GM18870 (cell line): Measurements from ENCODE around the gene CBARP.

ENCODE experiments used
- ATAC-seq: cut with Tn5 transposase; IDR thresholded peaks from one replicate; pipeline ENCODE4 v1.9.1; 2021; ENCODE audit warnings: moderate library complexity; ENCODE audit not compliant: unreplicated experiment

CBARP gene

DNA sequence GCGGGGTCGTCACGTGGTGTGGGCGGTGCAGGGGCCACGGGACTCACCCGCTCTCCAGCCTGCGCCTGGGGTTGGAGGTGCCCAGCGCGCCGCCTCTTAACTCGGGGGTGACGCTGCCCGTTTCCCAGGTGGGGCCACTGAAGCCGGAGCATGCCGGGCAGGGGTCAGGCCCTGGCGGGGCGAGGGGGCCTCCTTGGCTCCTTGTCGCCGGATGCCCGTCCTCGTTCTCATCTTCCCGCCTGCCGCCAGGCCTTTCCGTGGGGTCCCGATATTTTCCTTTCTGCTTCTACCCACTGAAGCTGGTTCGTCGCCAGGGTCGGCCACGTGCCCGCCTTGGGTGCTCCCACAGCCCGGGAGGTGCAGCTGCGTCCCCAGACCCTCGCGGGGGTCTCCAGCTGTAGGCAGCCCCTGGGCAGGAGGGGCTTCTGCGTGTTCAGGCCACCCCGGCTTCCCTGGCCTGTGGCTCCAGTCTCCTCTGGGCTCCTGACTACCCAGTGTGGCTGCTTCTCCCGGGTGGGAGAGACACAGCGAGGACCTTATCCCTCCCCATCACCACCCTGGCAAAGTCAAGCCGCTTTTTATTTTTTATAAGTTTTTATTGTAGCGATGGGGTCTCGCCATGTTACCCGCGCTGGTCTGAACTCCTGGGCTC, 38.3 kb upstream of the CBARP start:
- no peak for ATAC-seq

DNA sequence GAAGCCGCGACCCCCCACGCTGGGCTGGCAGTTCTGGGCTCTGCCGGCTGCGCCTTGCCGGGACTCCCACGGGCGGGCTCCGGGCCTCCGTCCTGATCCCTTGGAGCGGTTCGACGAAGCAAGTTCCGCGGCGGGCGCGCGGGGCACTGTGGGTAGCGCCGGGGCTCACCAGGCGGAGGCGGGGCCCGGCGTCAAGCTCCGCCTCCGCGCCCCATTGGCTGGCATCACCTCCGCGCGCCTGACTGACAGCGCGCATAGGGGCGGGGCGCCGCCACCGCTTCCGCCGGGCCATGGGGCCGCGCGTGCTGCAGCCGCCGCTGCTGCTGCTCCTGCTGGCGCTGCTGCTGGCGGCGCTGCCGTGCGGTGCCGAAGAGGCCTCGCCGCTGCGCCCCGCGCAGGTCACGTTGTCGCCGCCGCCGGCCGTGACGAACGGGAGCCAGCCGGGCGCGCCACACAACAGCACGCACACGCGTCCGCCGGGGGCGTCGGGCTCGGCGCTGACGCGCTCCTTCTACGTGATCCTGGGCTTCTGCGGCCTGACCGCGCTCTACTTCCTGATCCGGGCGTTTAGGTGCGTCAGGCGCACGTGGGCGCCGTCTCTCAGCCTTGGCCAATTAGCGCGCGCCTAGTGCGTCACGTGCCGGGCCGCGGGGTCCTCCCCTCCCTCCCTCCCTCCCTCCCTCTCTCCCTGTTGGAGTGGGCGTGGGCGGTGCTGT, 37.6 kb upstream of the CBARP start, which contains the start of gene FAM174C:
Gene FAM174C (plus strand): TSS at position 271 of the 716 bp plus-strand sequence. CDS start 20 bp downstream, at position 291.
- ATAC-seq: peak; percentile 60

DNA sequence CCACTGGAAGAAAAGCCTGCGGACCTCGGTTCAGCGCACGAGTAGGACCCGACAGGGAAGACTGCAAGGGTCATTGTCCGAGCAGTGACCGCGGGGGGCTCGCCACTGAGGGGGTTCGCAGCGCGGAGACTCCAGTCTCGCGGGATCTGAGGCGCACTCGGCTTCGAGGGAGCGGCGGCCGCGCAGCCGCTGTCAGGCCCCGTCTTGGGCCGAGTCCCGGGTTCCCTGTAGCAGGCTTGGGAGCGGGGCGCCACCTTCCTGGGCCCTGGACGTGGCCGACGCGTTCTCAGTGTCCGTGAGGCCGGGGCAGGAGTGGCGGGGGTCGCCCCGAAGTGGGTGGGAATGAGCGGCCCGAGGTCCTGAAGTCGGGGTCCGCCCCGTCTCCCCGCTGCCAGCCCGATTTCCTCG, 37.1 kb upstream of the CBARP start:
- peak; percentile 1 for ATAC-seq

- ATAC-seq: no peak
Measured at GRCh38 chr19:1274081-1274851, 36.5 kb upstream of the CBARP start.

DNA sequence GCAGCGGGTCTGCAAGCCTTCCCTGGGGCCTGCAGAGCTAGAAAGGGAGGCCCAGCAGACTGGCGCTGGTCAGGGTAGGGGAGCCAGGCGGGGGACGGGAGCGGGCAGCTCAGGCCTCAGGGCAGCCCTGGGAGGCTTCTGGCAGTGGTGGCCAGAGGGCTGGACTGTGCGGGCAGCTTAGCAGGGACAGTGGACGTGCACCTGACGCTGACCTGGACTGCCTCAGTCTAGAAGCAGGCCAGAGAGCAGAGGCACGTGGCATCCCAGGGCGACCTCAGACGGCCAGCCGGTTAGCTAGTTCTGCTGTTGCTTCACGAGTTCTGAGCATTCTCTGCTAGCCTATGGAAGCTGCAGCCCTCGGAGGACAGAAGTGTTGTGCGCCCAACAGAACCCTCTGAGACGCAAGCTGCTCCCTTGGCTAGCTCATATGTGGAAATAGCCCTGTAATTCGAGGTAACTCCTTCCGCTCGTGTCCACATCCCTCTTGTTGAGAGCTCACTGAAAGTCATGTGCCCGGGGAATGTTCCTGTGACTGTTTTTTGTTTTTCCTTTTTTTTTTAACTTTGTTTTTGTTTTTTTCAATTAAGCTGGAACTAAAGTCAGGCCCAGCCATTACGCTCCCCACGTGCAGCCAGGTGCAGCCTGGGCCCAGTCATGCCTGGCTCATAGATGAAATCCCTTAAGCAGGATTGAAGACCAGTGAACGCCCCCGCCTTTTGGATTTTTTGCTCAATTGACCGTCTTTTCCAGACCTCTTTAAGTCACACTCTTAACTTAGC, 35.6 kb upstream of the CBARP start:
- ATAC-seq: no peak

GRCh38 chr19:1272423-1273262, 34.8 kb upstream of the CBARP start:
- ATAC-seq: no peak

GRCh38 chr19:1271528-1272422, 34.0 kb upstream of the CBARP start:
- no peak for ATAC-seq

DNA sequence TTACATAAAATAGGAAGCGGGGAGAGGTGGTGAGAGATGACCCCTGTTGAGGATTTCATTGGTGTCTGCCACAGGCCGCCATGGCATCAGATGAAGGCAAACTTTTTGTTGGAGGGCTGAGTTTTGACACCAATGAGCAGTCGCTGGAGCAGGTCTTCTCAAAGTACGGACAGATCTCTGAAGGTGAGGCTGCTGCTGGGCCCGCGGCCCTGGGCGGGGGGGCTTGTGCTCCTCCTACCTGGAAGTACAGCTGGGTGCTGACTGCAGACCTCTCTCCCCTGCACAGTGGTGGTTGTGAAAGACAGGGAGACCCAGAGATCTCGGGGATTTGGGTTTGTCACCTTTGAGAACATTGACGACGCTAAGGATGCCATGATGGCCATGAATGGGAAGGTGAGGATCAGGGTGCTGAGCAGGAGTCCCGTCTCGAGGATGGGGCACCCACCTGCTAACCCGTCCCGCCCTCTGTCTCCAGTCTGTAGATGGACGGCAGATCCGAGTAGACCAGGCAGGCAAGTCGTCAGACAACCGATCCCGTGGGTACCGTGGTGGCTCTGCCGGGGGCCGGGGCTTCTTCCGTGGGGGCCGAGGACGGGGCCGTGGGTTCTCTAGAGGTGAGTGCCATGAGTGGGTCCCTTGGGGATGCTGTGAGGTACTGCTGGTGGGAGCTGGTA, 33.2 kb upstream of the CBARP start:
- no peak for ATAC-seq

DNA sequence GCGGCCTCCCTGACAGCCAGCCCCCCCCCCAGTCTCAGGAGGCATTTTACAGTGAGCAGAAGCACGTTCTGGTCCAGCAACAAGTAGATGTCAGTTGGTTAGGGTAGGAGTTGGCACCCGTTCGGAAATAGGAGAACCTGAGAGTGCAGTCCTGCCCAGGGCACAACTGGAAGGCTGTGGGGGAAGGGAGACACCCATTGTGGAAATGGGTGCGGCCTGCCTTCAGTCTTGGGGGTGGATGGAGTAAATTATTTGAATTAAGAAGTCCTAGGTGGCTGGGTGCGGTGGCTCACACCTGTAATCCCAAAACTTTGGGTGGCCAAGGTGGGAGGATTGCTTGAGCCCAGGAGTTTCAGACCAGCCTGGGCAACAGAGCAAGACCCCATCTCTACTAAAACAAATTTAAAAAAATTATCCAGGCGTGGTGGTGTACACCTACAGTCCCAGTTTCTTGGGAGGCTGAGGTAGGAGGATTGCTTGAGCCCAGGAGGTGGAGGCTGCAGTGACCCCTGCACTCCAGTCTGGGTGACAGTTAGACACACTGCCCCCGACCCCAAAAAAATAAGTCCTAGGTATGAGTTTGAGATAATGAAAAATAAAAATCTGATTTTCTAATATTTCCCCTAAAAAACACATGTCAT, 32.5 kb upstream of the CBARP start:
- no peak for ATAC-seq

GRCh38 chr19:1269478-1270212, 31.8 kb upstream of the CBARP start:
- ATAC-seq: peak; percentile 4

DNA sequence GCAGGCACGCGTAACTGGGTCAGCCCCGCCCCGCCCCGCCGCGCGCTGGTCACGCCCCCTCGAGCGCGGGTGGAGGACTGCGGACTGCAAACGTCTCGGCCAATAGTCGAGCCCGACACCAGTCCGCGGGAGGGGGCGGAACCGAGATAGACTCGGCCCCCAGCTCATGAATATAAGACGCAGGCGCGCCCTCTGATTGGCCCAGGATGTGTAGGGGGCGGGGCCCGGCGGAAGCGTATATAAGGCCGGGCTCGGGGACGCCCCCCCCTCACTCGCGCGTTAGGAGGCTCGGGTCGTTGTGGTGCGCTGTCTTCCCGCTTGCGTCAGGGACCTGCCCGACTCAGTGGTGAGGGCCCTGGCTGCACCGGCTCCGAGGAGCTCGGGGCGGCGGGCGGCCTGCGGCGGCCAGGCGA, 31.3 kb upstream of the CBARP start, which contains the start of gene CIRBP:
Gene CIRBP (plus strand): TSS at position 268 of the 413 bp plus-strand sequence. CDS start 1,602 bp downstream, outside the sequence.
- ATAC-seq: peak; percentile 48

DNA sequence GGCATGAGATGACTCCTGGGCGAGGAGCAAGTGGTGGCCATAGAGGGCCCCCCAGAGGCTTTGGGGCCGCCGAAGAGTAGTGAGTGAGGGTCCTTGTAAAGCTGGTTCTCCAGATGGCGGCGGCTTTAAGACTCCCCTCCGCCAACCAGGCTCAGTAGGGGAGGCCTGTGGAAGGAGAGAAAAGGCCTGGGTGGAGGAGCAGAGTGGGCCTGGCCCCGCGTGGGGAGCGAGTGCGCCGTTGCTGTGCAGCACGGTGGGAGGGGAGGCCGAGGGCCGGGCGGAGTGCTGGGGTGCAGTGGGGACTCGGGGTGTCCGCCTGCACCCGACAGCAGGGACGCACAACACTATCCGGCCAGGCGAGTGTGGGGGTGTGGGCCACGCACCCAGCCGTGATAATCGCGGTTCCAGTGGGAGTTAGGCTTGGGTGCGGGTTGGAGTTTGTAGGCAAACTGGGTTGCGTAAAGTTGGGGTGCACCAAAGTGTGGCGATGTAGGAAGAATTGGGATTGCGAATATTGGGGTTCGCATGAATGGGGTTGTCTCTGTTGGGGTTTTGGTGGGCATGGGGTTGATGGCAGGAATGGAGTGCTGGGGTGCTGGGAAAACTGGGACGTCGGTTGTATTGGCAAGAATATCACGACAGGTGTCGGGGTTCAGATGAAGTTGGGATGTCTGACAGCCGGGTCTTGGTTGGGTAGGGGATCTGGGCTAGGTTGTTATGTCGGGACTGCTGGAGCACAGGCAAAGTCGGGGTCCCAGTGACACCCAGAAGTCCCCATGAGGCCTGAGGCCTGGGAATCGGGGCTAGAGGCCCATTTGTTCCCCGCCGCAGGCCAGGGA, 30.6 kb upstream of the CBARP start:
- no peak for ATAC-seq

- ATAC-seq: no peak
Measured at GRCh38 chr19:1267477-1268225, 29.8 kb upstream of the CBARP start.

- ATAC-seq: peak; percentile 11
Measured at GRCh38 chr19:1266916-1267476, 29.2 kb upstream of the CBARP start.
